ENCODE results near the gene C2orf92. TPM values are rescaled to one million over a fixed set of nuclear protein-coding genes. Genes with fewer than 3 reads are reported as not detected.

Gene C2orf92
- total RNA-seq, 1 experiment from 2014 or later = 2.2 TPM

DNA sequence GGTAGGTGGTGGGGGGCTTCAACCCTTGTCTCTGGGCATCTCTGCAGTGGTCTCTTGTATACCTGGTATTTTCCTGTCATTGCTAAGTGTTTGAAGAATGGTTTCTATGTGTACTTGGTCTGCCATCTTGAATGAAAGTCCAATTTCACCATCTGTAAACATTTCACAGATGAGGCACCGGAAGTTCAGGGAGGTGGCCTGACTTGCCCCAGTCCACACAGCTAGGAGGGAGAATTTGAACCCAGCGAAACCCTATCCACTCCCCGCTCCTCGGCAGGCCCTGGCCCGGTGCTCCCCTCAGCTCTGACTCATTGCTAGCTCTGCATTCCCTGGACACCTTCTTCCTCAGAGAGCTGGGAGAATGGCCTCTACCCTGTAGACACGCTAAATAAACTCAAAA lies 74.4 kb downstream of the C2orf92 start:
- no peak for DNase-seq (ENCODE audit: low spot score)

GRCh38 chr2:97745474-97746174 lies 76.1 kb downstream of the C2orf92 start:
- no peak for DNase-seq (ENCODE audit: low spot score)

DNA sequence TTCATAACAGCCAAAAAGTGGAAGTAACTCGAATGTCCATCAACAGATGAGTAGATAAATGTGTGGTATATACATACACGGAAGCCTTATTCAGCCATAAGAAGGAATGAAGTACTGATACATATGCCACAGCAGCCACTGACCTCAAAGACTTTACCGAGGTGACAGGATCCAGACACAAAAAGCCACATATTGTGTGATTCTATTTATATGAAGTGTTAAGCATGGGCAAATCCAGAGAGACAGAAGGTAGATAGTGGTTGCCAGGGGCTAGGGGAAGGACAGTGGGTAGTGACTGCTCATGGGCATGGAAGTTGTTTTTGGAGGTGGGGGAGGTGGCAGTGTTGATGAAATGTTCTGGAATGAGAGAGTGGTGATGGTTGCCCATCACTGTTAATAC lies 77.8 kb downstream of the C2orf92 start:
- DNase-seq (ENCODE audit: low spot score) = no peak

- DNase-seq (ENCODE audit: low spot score) = no peak
These were observed 78.2 kb downstream of the C2orf92 start for GRCh38 chr2:97747716-97748115.

DNA sequence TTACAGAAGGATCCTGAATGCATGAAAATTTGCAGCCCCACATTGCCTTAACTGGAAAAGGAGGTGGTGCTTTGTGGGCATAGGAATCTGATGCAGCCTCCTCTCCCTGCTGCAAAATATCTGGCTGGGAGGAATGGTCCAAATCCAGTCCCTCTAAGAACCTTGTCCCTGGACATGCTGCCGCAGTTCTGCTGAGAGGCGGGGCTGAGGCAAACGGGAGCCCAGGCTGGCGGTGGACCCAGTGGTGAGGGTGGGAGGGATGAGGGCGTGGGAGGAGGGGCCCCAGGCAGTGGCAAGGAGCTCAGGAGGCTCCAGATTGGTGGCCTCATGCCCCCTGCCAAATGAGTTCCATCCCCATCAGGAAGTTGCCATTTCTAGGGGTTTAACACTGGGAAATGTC lies 80.1 kb downstream of the C2orf92 start:
- no peak for DNase-seq (ENCODE audit: low spot score)

- DNase-seq (ENCODE audit: low spot score) = no peak
These were observed 80.5 kb downstream of the C2orf92 start for GRCh38 chr2:97750017-97750416.

- DNase-seq (ENCODE audit: low spot score) = no peak
These were observed 82.2 kb downstream of the C2orf92 start for GRCh38 chr2:97751752-97752151.

Small RNA genes within 50 kb of the gene (small RNA-seq; reads per million reads assigned to genes)
- 0.86 reads per million, percentile 25 among the genes with 10 or more reads in this experiment for gene RNU4-8P

Other genes starting within 250 kb of the C2orf92 start
- 6.7 and 8.6 TPM in 2 replicates for gene ANKRD36B, start 79.8 kb upstream of the C2orf92 start, total RNA-seq (2014; rRNA removed; shearing (Covaris generic))
- gene COX5B, start 23.7 kb upstream of the C2orf92 start, total RNA-seq (2014; rRNA removed; shearing (Covaris generic)) = 428 and 475 TPM in 2 replicates
- 61.6 and 66.7 TPM in 2 replicates for gene ACTR1B, start 5.7 kb upstream of the C2orf92 start, total RNA-seq (2014; rRNA removed; shearing (Covaris generic))
- gene ZAP70, start 43.9 kb downstream of the C2orf92 start, total RNA-seq (2014; rRNA removed; shearing (Covaris generic)) = 1.8 TPM in 1 of 2 replicates, not detected in the other

Measured in HT-29 (cell line).